Subcutaneous adipose tissue (tissue), 4 donors: ENCODE results near the gene COQ7. TPM values are rescaled to one million over a fixed set of nuclear protein-coding genes. Genes with fewer than 3 reads are reported as not detected.

ENCODE experiments used
- CTCF ChIP-seq: fragments of 450-650 bp; IDR thresholded peaks from one replicate; pipeline ENCODE4 v1.5.1; 2016; ENCODE audit warnings: low read depth, mild to moderate bottlenecking, control low read depth, antibody characterized with exemption, moderate library complexity
- total RNA-seq, 4 donors: library from RNA; depleted of rRNA; stranded (reverse); fragments of >200 nt; gene quantifications; one replicate each; pipeline ENCODE4 v1.1.0, GENCODE V29; 2016

Gene COQ7
- total RNA-seq, 4 donors from 2014 or later = 9.5 to 26.0 (median 13.2) TPM

GRCh38 chr16:19123535-19124178 is 56.2 kb downstream of the COQ7 start:
- TF ChIP-seq CTCF = no peak

GRCh38 chr16:19126300-19126699 is 58.9 kb downstream of the COQ7 start:
- TF ChIP-seq CTCF = no peak

GRCh38 chr16:19127205-19127604 is 59.8 kb downstream of the COQ7 start:
- TF ChIP-seq CTCF = no peak

- TF ChIP-seq CTCF = no peak
Observed at GRCh38 chr16:19127674-19128131, 60.3 kb downstream of the COQ7 start.

- no peak for TF ChIP-seq CTCF
Observed at GRCh38 chr16:19128454-19129200, 61.2 kb downstream of the COQ7 start.

Other genes starting within 250 kb of the COQ7 start
- gene SMG1, start 141.2 kb upstream of the COQ7 start, total RNA-seq = 100 to 1,000 TPM; 109 to 128 (median 117) TPM
- gene TMC7, start 83.7 kb upstream of the COQ7 start, total RNA-seq = 1 to 10 TPM in 3 of 4 donors, under 1 TPM in 1; 0.44 to 4.3 (median 2.0) TPM
- gene ITPRIPL2, start 46.4 kb downstream of the COQ7 start, total RNA-seq = 10 to 100 TPM; 45.0 to 72.0 (median 56.7) TPM
- gene SYT17, start 100.6 kb downstream of the COQ7 start, total RNA-seq = 1 to 10 TPM; 1.3 to 9.2 (median 6.1) TPM
- not detected for gene CLEC19A, start 218.1 kb downstream of the COQ7 start, total RNA-seq